Upper lobe of right lung (tissue), 1 donor: Measurements from ENCODE around the gene OASL. TPM values are rescaled to one million over a fixed set of nuclear protein-coding genes. Genes with fewer than 3 reads are reported as not detected.

Experiments
- ATAC-seq: fragments of 200-7000 bp; cut with Tn5 transposase; one replicate; pipeline ENCODE4 v1.9.1; 2020; ENCODE audit warnings: mild to moderate bottlenecking, moderate library complexity
- DNase-seq: peaks from one replicate; pipeline ENCODE4 v3.0.0-alpha.2; 2020
- H3K27ac ChIP-seq: fragments of 200-600 bp; one replicate; pipeline ENCODE4 v1.8.0; 2022
- H3K27me3 ChIP-seq: fragments of 200-600 bp; one replicate; pipeline ENCODE4 v1.8.0; 2022; ENCODE audit warnings: mild to moderate bottlenecking
- H3K36me3 ChIP-seq: fragments of 200-600 bp; one replicate; pipeline ENCODE4 v1.8.0; 2022
- H3K4me1 ChIP-seq: fragments of 200-600 bp; one replicate; pipeline ENCODE4 v1.8.0; 2022
- H3K4me3 ChIP-seq: fragments of 200-600 bp; one replicate; pipeline ENCODE4 v1.8.0; 2022; ENCODE audit warnings: mild to moderate bottlenecking
- H3K9me3 ChIP-seq: fragments of 200-600 bp; one replicate; pipeline ENCODE4 v1.8.0; 2022
- CTCF ChIP-seq: fragments of 200-600 bp; IDR thresholded peaks from one replicate; pipeline ENCODE4 v1.8.0; 2022; ENCODE audit warnings: antibody characterized with exemption
- intact Hi-C: fragments of 100-400 bp; cut with DNase I; formaldehyde crosslinking; loops from one replicate; pipeline ENCODE4 v1.11.0; 2022
- total RNA-seq: library from RNA; stranded (reverse); fragmentation: NEBNext Ultra II Directional; extraction: Animal tissue kit (Norgen Biotek cat#: 25700); gene quantifications from one replicate; pipeline ENCODE4 v1.2.1, GENCODE V29; 2021
- donor health status: DM: no; HTN: yes; CAD: no; lungs with severe emphysema.

The OASL gene
- total RNA-seq, 1 donor from 2014 or later: 12.7 TPM

- no peak for DNase-seq
- Histone ChIP-seq H3K4me3 (no peak overlapping the region), H3K36me3 (no peaks in the 10 kb centered on the region), H3K4me1 (no peaks in the 10 kb centered on the region), H3K27me3 (no peaks in the 10 kb centered on the region), H3K27ac (no peak overlapping the region), H3K9me3 (no peaks in the 10 kb centered on the region)
- no peak for ATAC-seq
- intact Hi-C loops: no loop called here
- no peak for TF ChIP-seq CTCF
Observed at GRCh38 chr12:120982659-120983058, 56.4 kb downstream of the OASL start.

GRCh38 chr12:120981407-120981941 lies 57.6 kb downstream of the OASL start:
- no peak for DNase-seq
- Histone ChIP-seq H3K27me3 (no peaks in the 10 kb centered on the region), H3K27ac (no peak overlapping the region), H3K4me1 (no peaks in the 10 kb centered on the region), H3K9me3 (no peaks in the 10 kb centered on the region), H3K4me3 (no peak overlapping the region), H3K36me3 (no peaks in the 10 kb centered on the region)
- intact Hi-C loops: no loop called here
- no peak for TF ChIP-seq CTCF
- ATAC-seq: no peak

- Histone ChIP-seq H3K36me3 (no peaks in the 10 kb centered on the region), H3K9me3 (no peaks in the 10 kb centered on the region), H3K27me3 (no peaks in the 10 kb centered on the region), H3K4me3 (no peak overlapping the region), H3K27ac (no peak overlapping the region), H3K4me1 (no peaks in the 10 kb centered on the region)
- intact Hi-C loops: no loop called here
- TF ChIP-seq CTCF: no peak
- ATAC-seq: peak; percentile 5
- DNase-seq: no peak
Observed at GRCh38 chr12:120980800-120981368, 58.2 kb downstream of the OASL start.

- TF ChIP-seq CTCF: no peak
- Histone ChIP-seq H3K9me3 (no peaks in the 10 kb centered on the region), H3K27ac (no peak overlapping the region), H3K4me1 (no peaks in the 10 kb centered on the region), H3K4me3 (no peak overlapping the region), H3K27me3 (no peaks in the 10 kb centered on the region), H3K36me3 (no peaks in the 10 kb centered on the region)
- intact Hi-C loops: no loop called here
- ATAC-seq: peak; percentile 11
- DNase-seq: no peak
Observed at GRCh38 chr12:120979862-120980696, 59.0 kb downstream of the OASL start.

GRCh38 chr12:120979220-120979861 lies 59.7 kb downstream of the OASL start:
- no peaks in the 10 kb centered on the region for H3K36me3 ChIP-seq
- H3K9me3 ChIP-seq: no peaks in the 10 kb centered on the region
- H3K4me3 ChIP-seq: no peak overlapping the region
- no peaks in the 10 kb centered on the region for H3K4me1 ChIP-seq
- DNase-seq (no peak), ATAC-seq (no peak)
- intact Hi-C loops: no loop called here
- no peak overlapping the region for H3K27ac ChIP-seq
- no peak for TF ChIP-seq CTCF
- H3K27me3 ChIP-seq: no peaks in the 10 kb centered on the region
